GM18519 (cell line): ENCODE measurements around the gene ZNF185.

Experiments
- ATAC-seq: cut with Tn5 transposase; IDR thresholded peaks from one replicate; pipeline ENCODE4 v1.9.1; 2021; ENCODE audit warnings: mild to moderate bottlenecking, moderate library complexity; ENCODE audit not compliant: unreplicated experiment, low FRiP score

Gene ZNF185

DNA sequence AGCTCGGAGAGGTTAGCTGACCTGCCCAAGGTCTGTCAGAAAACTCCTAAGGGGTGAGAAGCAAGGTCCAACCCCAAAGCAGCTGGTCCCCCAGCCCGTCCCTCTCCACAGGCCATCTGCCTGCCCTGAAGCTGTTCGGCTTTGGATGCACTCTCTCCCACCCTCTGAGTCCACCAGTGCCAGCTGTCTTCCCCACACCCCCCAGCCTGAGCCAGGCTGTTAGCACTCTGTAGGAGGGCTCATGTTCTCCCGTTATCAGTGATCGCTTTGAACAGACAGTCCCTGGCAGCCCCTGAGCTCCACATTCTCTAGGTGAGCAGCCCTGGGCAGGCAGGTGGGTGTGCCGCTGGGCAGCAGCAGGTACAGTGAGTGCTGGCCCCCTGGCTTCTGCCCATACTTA is 16.0 kb downstream of the ZNF185 start:
- ATAC-seq = no peak

GRCh38 chrX:152915541-152916241 is 17.8 kb downstream of the ZNF185 start:
- ATAC-seq = peak; percentile 79

DNA sequence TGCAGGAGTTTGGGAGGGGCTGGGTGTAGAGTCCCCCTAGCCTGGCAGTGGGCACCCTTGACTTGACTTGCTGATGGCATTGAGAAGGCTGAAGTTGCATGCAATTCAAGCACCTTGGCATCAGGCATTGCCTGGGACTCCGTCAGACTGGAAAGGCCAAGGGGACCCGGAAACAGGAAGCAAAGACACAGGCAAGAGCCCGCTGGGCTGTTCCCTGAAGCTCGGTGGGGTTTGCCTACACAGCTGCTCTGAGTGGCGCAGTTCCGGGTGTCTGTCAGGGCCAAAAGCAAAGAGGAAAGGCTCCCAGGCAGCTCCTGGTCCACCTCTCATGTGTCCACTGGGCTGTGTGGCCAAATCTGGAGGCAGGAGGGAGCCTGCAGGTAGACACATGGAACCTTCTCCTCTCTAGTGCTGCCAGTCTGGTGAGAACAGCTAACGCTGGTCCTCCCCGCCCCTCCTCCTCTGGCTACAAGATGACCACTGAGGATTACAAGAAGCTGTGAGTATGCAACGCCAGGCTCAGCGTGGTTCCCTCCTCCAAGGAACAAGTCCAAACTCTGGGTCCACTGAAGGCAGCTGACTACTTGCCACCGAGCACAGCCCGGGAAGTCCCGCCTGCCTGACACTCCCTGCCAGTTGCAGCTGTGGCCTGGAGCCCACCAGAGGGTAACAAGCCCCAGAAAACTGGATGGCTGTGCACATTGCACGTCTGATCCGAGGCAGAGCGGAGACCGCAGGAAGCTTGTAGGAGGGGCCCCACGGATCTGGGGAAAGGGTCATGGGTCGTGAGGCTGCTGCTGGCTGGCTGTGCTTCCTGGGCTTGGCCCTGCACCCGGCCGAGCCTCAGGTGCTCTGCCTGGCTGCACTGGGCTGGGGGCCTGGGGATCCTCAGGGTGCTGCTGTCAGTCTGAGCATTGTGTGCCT is 20.1 kb downstream of the ZNF185 start:
- no peak for ATAC-seq

DNA sequence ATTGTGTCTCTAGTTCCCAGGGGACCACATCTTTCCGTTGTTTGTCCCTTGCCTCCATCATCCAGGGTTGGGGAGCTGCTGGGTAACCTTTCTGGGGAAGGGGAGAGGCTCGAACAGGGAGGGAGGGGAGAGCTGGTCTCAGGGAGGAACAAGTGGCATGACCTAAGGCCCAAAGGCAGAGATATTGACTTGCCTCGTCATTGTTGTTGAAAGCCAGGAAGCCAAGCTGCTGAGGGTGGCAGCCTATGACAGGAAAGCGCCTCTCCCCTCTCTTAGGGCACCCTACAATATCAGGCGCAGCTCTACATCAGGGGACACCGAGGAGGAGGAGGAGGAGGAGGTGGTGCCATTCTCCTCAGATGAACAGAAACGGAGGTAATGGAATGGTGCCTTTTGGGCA is 20.8 kb downstream of the ZNF185 start:
- ATAC-seq = no peak

- no peak for ATAC-seq
Observed at GRCh38 chrX:152923599-152923998, 25.7 kb downstream of the ZNF185 start.

DNA sequence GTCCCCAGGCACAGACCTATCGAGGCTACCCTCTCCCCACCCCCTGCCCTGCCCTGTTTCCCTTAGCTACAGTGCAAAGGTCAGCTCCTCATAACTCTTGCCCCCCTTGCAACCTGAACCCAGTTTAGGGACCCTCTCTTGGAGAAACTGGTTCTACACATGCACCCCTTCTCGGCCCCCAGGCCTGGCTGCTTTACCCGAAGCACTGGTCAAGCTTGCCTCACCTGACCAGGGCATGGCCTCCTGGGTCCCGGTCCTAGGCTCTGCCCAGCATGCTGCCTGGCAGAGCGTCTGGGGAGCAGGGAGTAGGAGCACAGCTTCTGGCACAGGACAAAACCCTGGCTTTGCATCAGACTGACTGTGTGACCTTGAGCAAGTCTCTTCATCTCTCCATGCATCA is 28.0 kb downstream of the ZNF185 start:
- ATAC-seq = no peak

DNA sequence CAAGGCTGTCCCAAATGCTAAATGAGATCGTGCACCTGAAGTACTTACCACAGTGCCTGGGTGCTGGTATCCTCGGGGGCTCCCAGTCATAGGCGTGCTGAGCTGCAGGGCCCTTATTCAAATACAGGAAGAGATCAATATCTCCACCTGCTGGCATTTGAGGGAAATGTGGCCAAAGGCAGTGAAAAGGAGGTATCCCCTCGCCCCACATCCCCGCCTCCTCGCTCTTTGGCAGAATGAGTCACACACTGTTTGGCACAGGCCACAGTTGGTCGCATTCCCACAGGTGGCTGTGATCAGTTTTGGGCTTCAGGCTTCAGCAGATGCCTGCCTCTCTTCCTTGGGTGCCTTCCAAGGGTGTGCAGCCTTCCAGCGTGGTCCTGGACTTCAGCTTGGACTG is 28.4 kb downstream of the ZNF185 start:
- no peak for ATAC-seq

- ATAC-seq = no peak
Observed at GRCh38 chrX:152926923-152927322, 29.1 kb downstream of the ZNF185 start.

- ATAC-seq = no peak
Observed at GRCh38 chrX:152927858-152928760, 30.2 kb downstream of the ZNF185 start.

- ATAC-seq = no peak
Observed at GRCh38 chrX:152928761-152929400, 31.0 kb downstream of the ZNF185 start.

GRCh38 chrX:152929898-152930297 is 32.0 kb downstream of the ZNF185 start:
- no peak for ATAC-seq

GRCh38 chrX:152930516-152930915 is 32.6 kb downstream of the ZNF185 start:
- ATAC-seq = no peak

GRCh38 chrX:152932144-152932543 is 34.3 kb downstream of the ZNF185 start:
- ATAC-seq = no peak

- ATAC-seq = no peak
Observed at GRCh38 chrX:152932598-152933175, 34.8 kb downstream of the ZNF185 start.

DNA sequence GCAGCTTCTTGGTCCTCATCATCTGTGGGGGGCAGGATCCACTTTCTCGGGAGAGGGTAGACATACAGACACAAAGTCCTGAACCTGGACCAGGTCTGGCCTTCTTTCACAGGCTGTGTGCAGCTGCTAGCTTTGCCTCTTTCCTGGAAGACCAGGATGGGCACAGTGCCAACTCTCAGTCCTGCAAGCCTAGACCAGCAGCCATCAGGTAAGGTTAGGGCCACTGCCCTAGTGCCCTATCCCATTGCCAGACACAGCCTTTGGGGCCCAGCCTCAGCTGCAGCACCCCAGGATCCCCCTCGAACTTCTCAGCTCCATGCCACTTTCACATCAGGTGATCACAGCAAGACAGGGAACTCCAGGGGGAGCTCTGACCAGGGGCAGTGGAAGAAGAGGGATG is 38.4 kb downstream of the ZNF185 start:
- ATAC-seq = no peak

GRCh38 chrX:152937236-152937635 is 39.4 kb downstream of the ZNF185 start:
- ATAC-seq = no peak

GRCh38 chrX:152941328-152942076 is 43.6 kb downstream of the ZNF185 start:
- ATAC-seq = peak; percentile 84

DNA sequence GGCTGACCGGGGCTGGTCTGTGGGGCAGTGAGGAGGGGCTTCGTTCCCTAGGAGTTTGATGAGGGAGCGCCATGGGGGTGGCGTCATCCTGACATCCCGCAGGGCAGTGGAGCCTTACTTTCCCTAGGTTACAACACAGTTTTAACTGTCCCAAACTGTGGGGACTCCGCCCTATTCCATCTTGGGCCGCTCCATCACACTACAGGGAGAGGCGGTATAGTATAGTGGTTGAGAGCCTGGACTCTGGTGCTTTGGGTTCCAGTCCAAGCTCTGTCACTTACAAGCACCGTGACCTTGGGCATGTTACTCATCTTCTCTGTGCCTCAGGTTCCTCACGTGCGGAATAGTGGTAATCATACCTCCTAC is 44.2 kb downstream of the ZNF185 start:
- ATAC-seq = no peak

DNA sequence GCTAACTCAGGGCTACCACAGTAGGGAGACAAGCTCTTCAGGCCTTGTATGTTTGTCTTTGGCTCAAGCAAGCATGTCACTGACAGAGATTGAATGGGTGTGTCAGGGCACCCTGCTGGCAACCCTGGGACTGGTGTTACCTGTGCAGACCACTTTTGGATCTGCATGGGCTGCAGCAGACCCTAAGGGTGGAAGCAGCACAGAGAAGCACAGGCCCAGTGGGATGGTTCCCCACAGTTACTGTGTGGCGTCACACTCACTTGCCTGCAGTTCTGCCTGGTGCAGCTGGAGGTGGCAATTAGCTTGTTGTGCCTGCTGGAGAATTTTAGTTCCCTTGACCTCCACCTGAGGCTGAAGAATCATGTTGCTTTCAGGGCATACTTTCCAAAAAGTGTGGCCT is 46.0 kb downstream of the ZNF185 start:
- no peak for ATAC-seq
